Activated CD4-positive, alpha-beta T cell treated with anti-CD3 and anti-CD28 coated beads, Interleukin-2, amount 10 ng/mL, durations not matched to agents 24 days and 14 days (primary cell): Measurements from ENCODE around the gene ZNF274. TPM values are rescaled to one million over a fixed set of nuclear protein-coding genes. Genes with fewer than 3 reads are reported as not detected.
"Not testable (repeated sequence)": the region's sequence is repeated elsewhere in the genome, so short reads cannot be mapped to it uniquely, and the experiment has no call there.

Source experiments
- DNase-seq: peaks from one replicate; pipeline ENCODE4 v3.0.0; 2022
- H3K27ac Mint-ChIP-seq: one replicate; pipeline ENCODE4 v1.8.0; 2022; ENCODE audit warnings: mild to moderate bottlenecking, mixed read lengths
- H3K27me3 Mint-ChIP-seq: one replicate; pipeline ENCODE4 v1.8.0; 2022; ENCODE audit warnings: mixed read lengths
- H3K36me3 Mint-ChIP-seq: one replicate; pipeline ENCODE4 v1.8.0; 2022; ENCODE audit warnings: low read depth, mild to moderate bottlenecking, mixed read lengths
- H3K4me1 Mint-ChIP-seq: one replicate; pipeline ENCODE4 v1.8.0; 2021; ENCODE audit warnings: mixed read lengths
- H3K4me3 Mint-ChIP-seq: one replicate; pipeline ENCODE4 v1.8.0; 2022; ENCODE audit warnings: mild to moderate bottlenecking, moderate library complexity, mixed read lengths
- H3K9me3 Mint-ChIP-seq: one replicate; pipeline ENCODE4 v1.8.0; 2021; ENCODE audit warnings: mixed read lengths
- intact Hi-C: fragments of 100-400 bp; cut with micrococcal nuclease; formaldehyde crosslinking; loops from one replicate; pipeline ENCODE4 v1.15.1; 2023
- total RNA-seq: library from RNA; stranded (reverse); gene quantifications from 2 replicates; pipeline ENCODE4 v1.2.3, GENCODE V29; 2022

The ZNF274 gene
- total RNA-seq, result 19.4 and 19.8 TPM in 2 replicates

DNA sequence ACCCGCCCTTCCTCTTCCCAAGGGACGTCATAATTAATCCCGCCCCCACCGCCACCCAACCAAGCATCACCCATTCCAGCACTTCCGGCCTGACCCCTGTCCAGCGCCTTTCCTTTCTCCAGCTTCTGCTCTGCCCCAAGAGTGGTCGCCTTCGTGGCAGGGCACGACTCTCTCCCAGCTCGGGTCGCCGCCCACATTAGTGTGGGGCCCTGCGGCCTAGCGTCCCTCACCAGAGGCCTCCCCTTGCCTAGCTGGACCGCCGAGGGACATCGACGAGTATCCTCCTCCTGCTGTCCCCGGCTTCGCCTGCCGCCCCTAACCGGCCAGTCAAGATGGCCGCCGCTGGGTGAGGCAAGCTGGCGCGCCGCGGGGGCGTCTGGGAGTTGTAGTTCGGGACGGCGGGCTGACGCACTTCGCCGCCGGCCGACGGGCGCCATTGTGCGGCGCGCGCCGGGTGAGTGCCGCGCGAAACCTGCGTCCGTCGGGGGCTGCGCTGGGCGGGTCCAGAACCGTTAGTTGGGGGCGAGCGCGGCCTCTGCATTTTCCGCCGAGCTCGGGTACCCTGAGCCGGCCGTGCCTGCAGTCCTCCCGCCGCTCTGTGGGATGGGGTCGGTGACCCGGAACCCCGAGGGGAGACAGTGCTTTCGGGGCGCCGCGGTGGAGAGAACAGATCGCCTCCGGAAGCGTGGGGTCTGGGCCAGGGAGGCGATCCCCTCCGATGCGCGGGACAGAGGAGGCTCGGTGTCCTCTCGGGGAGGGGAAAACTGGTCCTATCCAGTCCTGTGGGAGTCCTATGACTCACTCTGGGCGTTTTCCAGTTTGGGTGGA is at the start of gene ZNF274:
Gene ZNF274 (plus strand): TSS at position 73 of the 828 bp plus-strand sequence. CDS start 905 bp downstream, outside the sequence.
- Mint-ChIP-seq H3K27me3 (no peaks in the 10 kb centered on the region), H3K9me3 (no peaks in the 10 kb centered on the region), H3K27ac (peak within 1 kb of the TSS; percentile 96), H3K4me3 (peak within 1 kb of the TSS; percentile 97), H3K4me1 (peaks cover 13% of the 10 kb centered on the region), H3K36me3 (peaks cover 60% of the 10 kb centered on the region)
- peak; percentile 98 for DNase-seq
- intact Hi-C loops, result loop anchor here (1.0 to 10.0 kb wide), 7 partner anchors 45 to 772 kb away; partner anchors contain the start of genes ERVK3-1, ZBTB45, ZNF17 and ZNF544

DNA sequence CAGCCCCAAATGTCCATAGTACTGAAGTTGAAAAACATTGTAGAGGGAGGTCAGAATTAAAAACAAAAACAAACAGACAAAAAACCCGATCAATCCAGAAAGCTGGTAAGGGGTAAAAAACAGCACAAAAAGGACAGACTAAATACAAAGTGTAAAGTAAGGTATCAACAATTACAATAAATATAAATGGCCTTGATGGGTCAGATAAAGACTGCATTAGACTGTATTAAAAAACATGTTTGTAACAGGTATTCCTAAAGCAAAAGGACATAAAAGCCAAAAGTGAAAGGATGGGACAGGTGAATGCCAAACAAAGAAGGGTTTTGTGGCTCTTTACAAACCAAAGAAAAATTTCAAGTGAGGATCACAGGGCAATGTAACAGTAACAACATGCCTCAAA is 48.6 kb upstream of the ZNF274 start:
- H3K9me3 Mint-ChIP-seq, result peaks cover 23% of the 10 kb centered on the region
- intact Hi-C loops, result no loop called here

DNA sequence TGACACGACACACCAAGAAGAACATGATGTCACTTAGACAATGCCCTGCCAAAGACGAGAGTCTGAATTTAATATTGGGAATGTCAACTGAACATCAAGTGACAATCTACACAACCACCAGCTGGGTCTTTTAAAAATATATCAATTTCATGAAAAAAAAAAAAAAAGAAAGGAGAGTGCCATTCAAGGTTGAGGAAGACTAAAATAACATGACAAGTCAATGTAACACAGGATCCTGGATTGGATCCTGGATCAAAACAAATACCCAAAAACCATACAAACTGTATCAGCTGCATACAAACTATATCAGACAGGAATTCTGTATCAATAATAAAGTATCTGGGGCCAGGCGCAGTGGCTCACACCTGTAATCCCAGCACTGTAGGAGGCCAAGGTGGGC is 37.0 kb upstream of the ZNF274 start:
- no peak for DNase-seq
- Mint-ChIP-seq H3K27ac (no peak overlapping the region), H3K4me3 (no peak overlapping the region), H3K9me3 (peaks cover 17% of the 10 kb centered on the region), H3K36me3 (peaks cover 24% of the 10 kb centered on the region), H3K4me1 (peaks cover 8% of the 10 kb centered on the region), H3K27me3 (no peaks in the 10 kb centered on the region)
- intact Hi-C loops, result no loop called here

More for the DNA sequence above, 48.6 kb upstream of the ZNF274 start:
- H3K4me3 Mint-ChIP-seq, result no peak overlapping the region
- no peak for DNase-seq
- no peaks in the 10 kb centered on the region for H3K4me1 Mint-ChIP-seq
- H3K27me3 Mint-ChIP-seq, result no peaks in the 10 kb centered on the region
- peaks cover 53% of the 10 kb centered on the region for H3K36me3 Mint-ChIP-seq
- no peak overlapping the region for H3K27ac Mint-ChIP-seq

DNA sequence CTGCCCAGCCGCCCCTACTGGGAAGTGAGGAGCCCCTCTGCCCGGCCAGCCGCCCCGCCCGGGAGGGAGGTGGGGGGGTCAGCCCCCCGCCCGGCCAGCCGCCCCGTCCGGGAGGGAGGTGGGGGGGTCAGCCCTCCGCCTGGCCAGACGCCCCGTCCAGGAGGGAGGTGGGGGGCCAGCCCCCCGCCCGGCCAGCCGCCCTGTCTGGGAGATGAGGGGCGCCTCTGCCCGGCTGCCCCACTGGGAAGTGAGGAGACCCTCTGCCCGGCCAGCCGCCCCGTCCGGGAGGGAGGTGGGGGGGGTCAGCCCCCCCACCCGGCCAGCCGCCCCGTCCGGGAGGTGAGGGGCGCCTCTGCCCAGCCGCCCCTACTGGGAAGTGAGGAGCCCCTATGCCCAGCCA is 35.4 kb upstream of the ZNF274 start:
- H3K27me3 Mint-ChIP-seq, H3K27ac Mint-ChIP-seq, H3K4me3 Mint-ChIP-seq, H3K4me1 Mint-ChIP-seq, intact Hi-C loops, DNase-seq: not testable (repeated sequence)
- Mint-ChIP-seq H3K36me3 (peaks cover 23% of the 10 kb centered on the region), H3K9me3 (peaks cover 27% of the 10 kb centered on the region)

DNA sequence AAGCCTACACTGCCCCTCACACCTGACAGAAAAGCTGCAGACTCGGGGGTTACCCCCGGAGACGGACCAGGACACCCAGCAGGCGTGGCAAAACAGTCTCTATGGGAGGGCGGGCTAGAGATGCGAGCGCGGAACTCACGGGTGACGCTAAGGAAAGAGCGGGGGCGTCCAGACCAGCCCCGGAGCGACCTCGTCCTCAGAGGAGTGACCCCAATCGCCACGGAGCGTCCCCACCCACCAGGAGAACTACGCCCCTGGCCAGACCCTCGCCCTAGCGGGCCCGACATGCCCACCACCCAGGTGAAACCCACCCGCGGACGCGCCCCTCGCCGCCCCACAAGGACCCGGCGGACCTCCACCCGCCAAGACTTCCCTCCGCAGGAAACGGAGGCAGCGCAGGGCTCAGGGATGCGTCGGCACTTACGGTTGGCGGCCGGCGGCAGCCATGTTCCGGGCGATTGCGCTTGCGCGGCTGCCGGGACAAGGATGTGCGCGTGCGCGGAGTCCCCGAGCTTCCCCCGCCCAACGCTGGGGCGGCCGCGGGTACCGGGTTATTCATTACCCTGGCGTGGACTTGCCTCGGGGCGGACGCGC is 32.4 kb upstream of the ZNF274 start, which contains the start of gene ZNF329:
Gene ZNF329 (minus strand): TSS at position 462 of the 594 bp plus-strand sequence. CDS start 21,286 bp downstream, outside the sequence.
- Mint-ChIP-seq H3K9me3 (peaks cover 23% of the 10 kb centered on the region), H3K27ac (peak within 1 kb of the TSS; percentile 69), H3K4me1 (peaks cover 10% of the 10 kb centered on the region), H3K36me3 (peaks cover 21% of the 10 kb centered on the region), H3K27me3 (no peaks in the 10 kb centered on the region), H3K4me3 (peak within 1 kb of the TSS; percentile 75)
- DNase-seq, result peak; percentile 96
- intact Hi-C loops, result loop anchor here (5.0 to 10.0 kb wide), 2 partner anchors 676 to 1048 kb away; partner anchors contain the start of gene ZNF772

DNA sequence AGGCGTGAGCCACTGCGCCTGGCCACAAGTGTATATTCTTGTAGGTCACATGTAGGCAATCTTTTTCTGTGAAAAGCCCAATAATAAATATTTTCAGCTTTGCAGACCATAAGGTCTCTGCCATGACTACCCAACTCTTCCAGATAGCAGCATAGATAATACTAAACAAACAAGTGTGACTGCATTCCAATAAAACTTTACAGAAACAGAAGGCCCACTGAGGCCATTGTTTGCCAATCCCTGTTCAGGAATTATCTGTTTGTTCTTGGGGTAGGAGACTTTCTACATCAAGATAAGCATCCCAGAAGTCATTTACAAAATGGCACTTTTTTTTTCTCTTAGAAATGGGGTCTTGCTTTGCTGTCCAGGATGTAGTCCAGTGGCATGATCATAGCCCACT is 29.5 kb upstream of the ZNF274 start:
- DNase-seq, result no peak
- H3K27ac Mint-ChIP-seq, result no peak overlapping the region
- intact Hi-C loops, result loop anchor here (5.0 to 10.0 kb wide), 2 partner anchors 679 to 1051 kb away; partner anchors contain the start of gene ZNF772
- H3K4me1 Mint-ChIP-seq, result peaks cover 12% of the 10 kb centered on the region
- H3K9me3 Mint-ChIP-seq, result peaks cover 28% of the 10 kb centered on the region
- no peaks in the 10 kb centered on the region for H3K27me3 Mint-ChIP-seq
- peak overlapping the region; percentile 66 for H3K4me3 Mint-ChIP-seq
- peaks cover 15% of the 10 kb centered on the region for H3K36me3 Mint-ChIP-seq

DNA sequence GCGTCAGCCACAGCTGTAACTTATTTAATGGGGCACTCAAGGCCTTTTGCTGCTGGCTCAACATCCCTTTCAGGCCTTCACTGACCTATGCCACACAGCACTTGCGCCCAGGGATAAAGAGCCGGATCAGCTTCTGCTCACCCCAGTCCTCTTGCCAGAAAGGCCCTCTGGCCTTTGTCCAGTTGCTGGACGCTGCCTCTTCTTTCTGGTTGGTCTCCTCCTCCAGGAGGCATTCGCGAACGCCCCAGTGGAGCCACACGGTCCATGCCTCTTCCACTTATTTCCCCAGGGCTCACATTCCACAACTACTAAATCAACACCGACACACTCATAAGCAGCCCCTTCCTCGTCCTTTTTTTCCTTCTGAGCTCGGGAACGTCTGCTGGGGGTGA is 28.6 kb upstream of the ZNF274 start:
- Mint-ChIP-seq H3K36me3 (peaks cover 14% of the 10 kb centered on the region), H3K4me3 (peak overlapping the region; percentile 66), H3K27ac (peak overlapping the region; percentile 8), H3K4me1 (peaks cover 11% of the 10 kb centered on the region), H3K27me3 (no peaks in the 10 kb centered on the region), H3K9me3 (peaks cover 26% of the 10 kb centered on the region)
- DNase-seq, result peak; percentile 60
- intact Hi-C loops, result loop anchor here (2.0 to 10.0 kb wide), 4 partner anchors 151 to 1052 kb away; partner anchors contain the start of genes ZNF606 and ZNF772

DNA sequence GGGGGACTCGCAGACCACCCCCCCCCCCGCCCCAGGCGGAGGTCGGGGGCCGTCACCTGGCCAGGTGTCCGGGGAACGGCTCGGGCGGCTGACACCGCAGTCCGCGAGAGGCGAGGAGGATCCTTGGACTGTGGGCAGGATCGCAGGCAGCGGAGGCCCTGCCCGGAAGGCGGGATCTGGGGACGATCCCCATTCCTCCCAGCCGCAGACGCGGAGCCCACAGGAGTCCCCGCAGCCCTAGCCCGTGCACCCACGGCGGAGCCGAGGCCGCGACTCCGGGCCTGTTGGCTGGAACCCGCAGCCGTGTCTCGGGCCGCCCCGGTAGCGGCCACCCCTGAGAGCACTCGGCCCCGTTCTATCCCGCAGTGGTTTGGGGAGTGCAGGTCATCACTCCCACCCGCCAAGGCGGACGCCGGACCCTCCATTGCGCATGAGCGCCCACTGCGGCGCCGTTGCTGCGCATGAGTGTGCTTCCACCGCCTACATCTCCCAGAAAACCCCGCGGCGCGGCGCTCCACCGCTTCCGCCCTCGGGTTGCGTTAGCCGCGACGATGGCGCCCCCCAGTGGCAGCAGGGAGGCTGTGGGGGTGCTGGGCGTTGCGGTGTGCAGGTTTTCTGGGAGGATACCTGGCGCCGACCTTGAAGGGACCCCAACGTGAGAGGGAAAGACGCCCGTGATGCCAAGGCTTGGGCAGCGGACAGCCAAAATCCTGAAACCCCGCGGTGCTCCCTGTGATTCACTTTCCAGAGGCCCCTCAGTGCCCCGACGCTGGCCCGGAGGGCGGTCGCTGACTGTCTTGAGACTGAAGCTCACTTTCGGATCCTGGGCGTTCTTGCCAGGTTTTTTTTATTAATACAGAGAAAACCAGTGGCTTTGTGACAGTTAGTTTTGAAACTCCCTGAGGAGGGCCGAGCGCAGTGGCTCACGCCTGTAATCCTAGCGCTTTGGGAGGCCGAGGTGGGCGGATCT is 27.9 kb upstream of the ZNF274 start:
- H3K36me3 Mint-ChIP-seq, result peaks cover 9% of the 10 kb centered on the region
- H3K4me3 Mint-ChIP-seq, result peak overlapping the region; percentile 66
- peaks cover 19% of the 10 kb centered on the region for H3K9me3 Mint-ChIP-seq
- peak overlapping the region; percentile 69 for H3K27ac Mint-ChIP-seq
- H3K4me1 Mint-ChIP-seq, result peaks cover 6% of the 10 kb centered on the region
- peak; percentile 98 for DNase-seq
- intact Hi-C loops, result loop anchor here (1.0 to 10.0 kb wide), 7 partner anchors 133 to 1053 kb away; partner anchors contain the start of genes ZNF17, ZNF606 and ZNF772
- no peaks in the 10 kb centered on the region for H3K27me3 Mint-ChIP-seq

DNA sequence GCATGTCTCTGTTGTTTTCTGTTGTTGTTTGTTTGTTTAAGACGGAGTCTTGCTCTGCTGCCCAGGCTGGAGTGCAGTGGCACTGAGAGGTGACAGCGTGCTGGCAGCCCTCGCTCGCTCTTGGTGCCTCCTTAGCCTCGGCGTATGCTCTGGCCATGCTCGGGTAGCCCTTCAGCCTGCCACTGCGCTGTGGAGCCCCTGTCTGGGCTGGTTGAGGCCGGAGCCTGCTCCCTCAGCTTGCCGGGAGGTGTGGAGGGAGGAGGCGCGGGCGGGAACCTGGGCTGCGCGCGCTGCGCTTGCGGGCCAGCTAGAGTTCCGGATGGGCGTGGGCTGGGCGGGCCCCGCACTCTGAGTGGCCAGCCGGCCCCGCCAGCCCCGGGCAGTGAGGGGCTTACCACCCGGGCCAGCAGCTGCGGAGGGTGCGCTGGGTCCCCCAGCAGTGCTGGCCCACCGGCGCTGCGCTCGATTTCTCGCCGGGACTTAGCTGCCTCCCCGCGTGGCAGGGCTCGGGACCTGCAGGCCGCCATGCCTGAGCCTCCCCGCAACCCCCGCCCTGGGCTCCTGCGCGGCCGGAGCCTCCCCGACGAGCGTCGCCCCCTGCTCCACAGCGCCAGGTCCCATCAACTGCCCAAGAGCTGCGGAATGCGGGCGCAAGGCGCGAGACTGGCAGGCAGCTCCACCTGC is 25.7 kb upstream of the ZNF274 start:
- Mint-ChIP-seq H3K27me3 (no peaks in the 10 kb centered on the region), H3K4me1 (peaks cover 4% of the 10 kb centered on the region), H3K27ac (no peak overlapping the region), H3K9me3 (peaks cover 16% of the 10 kb centered on the region), H3K36me3 (peaks cover 4% of the 10 kb centered on the region), H3K4me3 (no peak overlapping the region)
- intact Hi-C loops, result loop anchor here (5.0 to 10.0 kb wide), 2 partner anchors 135 to 682 kb away; partner anchors contain the start of gene ZNF772
- no peak for DNase-seq

DNA sequence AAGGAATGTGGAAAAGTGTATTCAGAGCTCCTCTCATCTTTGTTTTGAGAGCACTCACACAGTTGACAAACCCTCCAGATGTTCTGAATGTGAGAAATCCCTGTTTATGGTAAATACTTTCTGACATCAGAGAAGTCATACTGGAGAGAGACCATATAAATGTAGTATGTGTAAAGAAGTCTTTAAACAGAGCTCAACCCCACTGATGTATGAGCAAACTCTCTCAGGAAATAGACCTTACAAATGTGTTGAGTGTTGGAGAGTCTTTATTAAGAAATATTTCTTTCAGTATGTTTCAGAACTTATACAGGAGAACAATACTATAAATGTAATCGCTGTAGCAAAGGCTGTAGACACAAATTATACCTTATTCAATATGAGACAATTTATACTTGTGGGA is 16.6 kb upstream of the ZNF274 start:
- Mint-ChIP-seq H3K4me1 (no peaks in the 10 kb centered on the region), H3K36me3 (peaks cover 8% of the 10 kb centered on the region), H3K27ac (no peak overlapping the region), H3K4me3 (no peak overlapping the region), H3K27me3 (no peaks in the 10 kb centered on the region), H3K9me3 (peaks cover 26% of the 10 kb centered on the region)
- intact Hi-C loops, result no loop called here
- DNase-seq, result no peak

DNA sequence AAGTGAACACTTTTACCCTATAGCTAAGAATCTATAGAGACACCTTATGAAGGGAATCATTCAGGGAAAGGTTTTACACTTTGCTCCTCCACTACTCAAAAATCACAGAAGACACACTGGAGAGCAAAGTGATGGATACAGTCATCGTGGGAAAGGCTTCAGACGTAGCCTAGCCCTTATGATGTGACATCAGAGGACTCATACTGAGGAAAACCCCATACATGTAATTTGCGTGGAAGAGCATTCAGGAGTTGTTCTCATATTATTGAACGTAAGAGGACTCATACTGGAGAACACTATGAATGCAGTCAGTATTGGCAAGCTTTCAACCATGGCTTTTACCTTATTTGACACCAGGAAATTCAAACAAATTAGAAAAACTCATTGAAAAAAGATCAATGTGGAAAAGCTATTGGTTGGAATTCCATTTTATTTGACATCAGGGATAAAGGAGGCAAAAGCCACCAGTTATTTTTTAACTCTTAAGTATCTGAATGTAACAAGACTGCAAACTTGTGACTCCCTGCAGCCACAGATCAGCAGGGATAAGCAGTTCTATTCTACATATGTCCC is 16.1 kb upstream of the ZNF274 start:
- H3K9me3 Mint-ChIP-seq, result peaks cover 25% of the 10 kb centered on the region
- peaks cover 8% of the 10 kb centered on the region for H3K36me3 Mint-ChIP-seq
- no peaks in the 10 kb centered on the region for H3K27me3 Mint-ChIP-seq
- H3K4me3 Mint-ChIP-seq, result no peak overlapping the region
- H3K27ac Mint-ChIP-seq, result no peak overlapping the region
- H3K4me1 Mint-ChIP-seq, result no peaks in the 10 kb centered on the region
- DNase-seq, result no peak
- intact Hi-C loops, result no loop called here

DNA sequence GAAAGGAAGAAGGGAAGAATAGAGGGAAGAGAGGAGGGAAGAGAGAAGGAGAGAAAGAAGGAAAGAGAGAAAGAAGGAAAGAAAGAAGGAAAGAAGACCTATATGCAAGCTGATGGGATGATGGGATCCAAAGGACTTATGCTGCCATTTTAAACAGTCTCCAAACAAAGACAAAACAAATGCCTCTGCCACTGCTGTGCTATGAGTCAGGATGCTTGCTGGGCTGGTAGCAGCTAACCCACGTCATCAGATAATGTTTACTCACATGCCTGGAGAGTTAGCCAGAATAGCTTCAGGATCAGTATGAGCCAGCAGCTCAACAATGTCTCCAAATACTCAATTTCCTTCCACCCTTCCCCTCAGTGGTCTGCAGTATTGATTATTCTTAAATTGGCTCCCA is 12.0 kb upstream of the ZNF274 start:
- Mint-ChIP-seq H3K4me3 (no peak overlapping the region), H3K27me3 (no peaks in the 10 kb centered on the region), H3K27ac (no peak overlapping the region), H3K4me1 (no peaks in the 10 kb centered on the region), H3K9me3 (peaks cover 12% of the 10 kb centered on the region), H3K36me3 (peaks cover 2% of the 10 kb centered on the region)
- no peak for DNase-seq
- intact Hi-C loops, result no loop called here
